Erythroblast (primary cell): Measurements from ENCODE around the gene CYP24A1.

ENCODE experiments used
- GATA1 ChIP-seq: IDR thresholded peaks from 2 replicates; pipeline ENCODE4 v1.6.1; 2011; ENCODE audit warnings: low read depth, mild to moderate bottlenecking, control low read depth, low read length, moderate library complexity
- POLR2A ChIP-seq: IDR thresholded peaks from 2 replicates; pipeline ENCODE4 v1.6.1; 2011; ENCODE audit warnings: mild to moderate bottlenecking, low read length

DNA sequence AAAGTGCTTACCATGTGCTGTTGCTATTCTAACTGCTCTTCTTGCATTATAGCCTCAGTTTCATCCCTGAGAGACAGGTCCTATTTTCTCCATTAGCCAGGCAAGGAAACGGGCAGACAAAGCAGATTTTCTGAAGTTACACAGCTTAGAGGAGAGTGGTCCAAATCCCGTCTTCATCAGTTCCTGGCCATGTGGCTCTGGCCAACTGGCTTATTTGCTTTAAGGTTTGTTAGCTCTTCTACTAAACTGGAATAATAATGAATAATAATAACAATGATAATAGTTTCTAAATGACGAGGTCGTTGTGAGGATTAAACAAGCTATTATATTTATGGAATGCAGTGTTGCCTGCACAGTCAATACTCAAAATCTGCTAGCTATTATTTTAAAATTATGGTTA, 67.6 kb downstream of the CYP24A1 start:
- TF ChIP-seq POLR2A (no peak), GATA1 (no peak)
